ENCODE data around the gene VTI1B. TPM values are rescaled to one million over a fixed set of nuclear protein-coding genes. Genes with fewer than 3 reads are reported as not detected.
"Not testable (repeated sequence)": the region's sequence is repeated elsewhere in the genome, so short reads cannot be mapped to it uniquely, and the experiment has no call there.

The VTI1B gene
- total RNA-seq, 1 donor from 2014 or later = 125 TPM

GRCh38 chr14:67717048-67717447 lies 42.6 kb upstream of the VTI1B start:
- DNase-seq = no peak
- H3K9me3 ChIP-seq (replicated peaks) = no peaks in the 10 kb centered on the region
- no peaks in the 10 kb centered on the region for H3K36me3 ChIP-seq

GRCh38 chr14:67710209-67710608 lies 35.8 kb upstream of the VTI1B start:
- Histone ChIP-seq H3K27me3 (ENCODE audit: low read depth) (no peaks in the 10 kb centered on the region), H3K4me1 (no peaks in the 10 kb centered on the region), H3K27ac (replicated peaks) (no peak overlapping the region), H3K4me3 (no peak overlapping the region), H3K9me3 (replicated peaks) (peaks cover 15% of the 10 kb centered on the region), H3K36me3 (no peaks in the 10 kb centered on the region)
- no peak for DNase-seq
- intact Hi-C loops (cut with micrococcal nuclease) = no loop called here
- no peak for TF ChIP-seq CTCF (IDR thresholded peaks at IDR 0.05; ENCODE audit: borderline replicate concordance)

More at GRCh38 chr14:67717048-67717447, 42.6 kb upstream of the VTI1B start:
- H3K27ac ChIP-seq (replicated peaks) = no peak overlapping the region
- no peak overlapping the region for H3K4me3 ChIP-seq
- no peak for TF ChIP-seq CTCF (IDR thresholded peaks at IDR 0.05; ENCODE audit: borderline replicate concordance)
- H3K27me3 ChIP-seq (ENCODE audit: low read depth) = no peaks in the 10 kb centered on the region
- H3K4me1 ChIP-seq = peaks cover 1% of the 10 kb centered on the region
- intact Hi-C loops (cut with micrococcal nuclease) = no loop called here

GRCh38 chr14:67709796-67710195 lies 35.4 kb upstream of the VTI1B start:
- H3K4me3 ChIP-seq; intact Hi-C loops (cut with micrococcal nuclease); H3K27me3 ChIP-seq (ENCODE audit: low read depth); H3K4me1 ChIP-seq; H3K27ac ChIP-seq (replicated peaks); H3K36me3 ChIP-seq; DNase-seq: not testable (repeated sequence)
- peaks cover 15% of the 10 kb centered on the region for H3K9me3 ChIP-seq (replicated peaks)

- H3K4me3 ChIP-seq; H3K27me3 ChIP-seq (ENCODE audit: low read depth); H3K27ac ChIP-seq (replicated peaks); DNase-seq; intact Hi-C loops (cut with micrococcal nuclease); H3K4me1 ChIP-seq; H3K36me3 ChIP-seq: not testable (repeated sequence)
- peaks cover 15% of the 10 kb centered on the region for H3K9me3 ChIP-seq (replicated peaks)
Measured at GRCh38 chr14:67709346-67709745, 34.9 kb upstream of the VTI1B start.

- no peaks in the 10 kb centered on the region for H3K27me3 ChIP-seq (ENCODE audit: low read depth)
- no peaks in the 10 kb centered on the region for H3K4me1 ChIP-seq
- DNase-seq = no peak
- H3K27ac ChIP-seq (replicated peaks) = no peak overlapping the region
- H3K4me3 ChIP-seq = no peak overlapping the region
- peaks cover 7% of the 10 kb centered on the region for H3K9me3 ChIP-seq (replicated peaks)
- intact Hi-C loops (cut with micrococcal nuclease) = no loop called here
- TF ChIP-seq CTCF (IDR thresholded peaks at IDR 0.05; ENCODE audit: borderline replicate concordance) = no peak
- no peaks in the 10 kb centered on the region for H3K36me3 ChIP-seq
Measured at GRCh38 chr14:67705211-67705610, 30.8 kb upstream of the VTI1B start.

GRCh38 chr14:67704484-67705089 lies 30.2 kb upstream of the VTI1B start:
- DNase-seq = no peak
- intact Hi-C loops (cut with micrococcal nuclease) = no loop called here
- no peaks in the 10 kb centered on the region for H3K4me1 ChIP-seq
- H3K27me3 ChIP-seq (ENCODE audit: low read depth) = no peaks in the 10 kb centered on the region
- TF ChIP-seq CTCF (IDR thresholded peaks at IDR 0.05; ENCODE audit: borderline replicate concordance) = peak; percentile 78
- H3K36me3 ChIP-seq = no peaks in the 10 kb centered on the region
- H3K4me3 ChIP-seq = no peak overlapping the region
- H3K27ac ChIP-seq (replicated peaks) = no peak overlapping the region
- H3K9me3 ChIP-seq (replicated peaks) = peaks cover under 1% of the 10 kb centered on the region

All from left ventricle myocardium inferior (tissue), 1 donor.